IMR-90 (cell line): Measurements from ENCODE around the gene HYI.

ENCODE experiments used
- CTCF ChIP-seq: conservative IDR thresholded peaks from 2 replicates; pipeline ENCODE4 v1.5.1; 2012; ENCODE audit warnings: mild to moderate bottlenecking, low read depth, low read length, improper control_type of control experiment
- MXI1 ChIP-seq: IDR thresholded peaks from 2 replicates; pipeline ENCODE4 v1.6.1; 2012; ENCODE audit warnings: low read depth, mild to moderate bottlenecking, low read length, moderate library complexity, borderline replicate concordance
- POLR2A ChIP-seq: IDR thresholded peaks from 2 replicates; pipeline ENCODE4 v1.6.1; 2012; ENCODE audit warnings: mild to moderate bottlenecking, low read depth, low read length
- SMC3 ChIP-seq: fragments of 150-350 bp; IDR thresholded peaks from 2 replicates; pipeline ENCODE4 v1.6.1; 2016; ENCODE audit warnings: low read depth, mild to moderate bottlenecking, antibody characterized with exemption, low read length, moderate library complexity

GRCh38 chr1:43405876-43406234 lies 47.9 kb downstream of the HYI start:
- TF ChIP-seq CTCF = no peak
- no peak for TF ChIP-seq POLR2A
- TF ChIP-seq MXI1 = no peak
- TF ChIP-seq SMC3 = no peak
